ENCODE results near the gene CCDC80.
"Not testable (repeated sequence)": the region's sequence is repeated elsewhere in the genome, so short reads cannot be mapped to it uniquely, and the experiment has no call there.

Gene CCDC80

GRCh38 chr3:112640930-112641801 lies at the start of gene CCDC80:
Gene CCDC80 (minus strand): TSS chr3:112641143. CDS start chr3:112639905, 1,238 bp downstream.
- peak; percentile 71 for DNase-seq (ENCODE audit: low read depth, low spot score)

- DNase-seq (ENCODE audit: low read depth, low spot score) = peak; percentile 26
Measured at GRCh38 chr3:112689989-112690388, 49.0 kb upstream of the CCDC80 start.

GRCh38 chr3:112689385-112689784 lies 48.4 kb upstream of the CCDC80 start:
- DNase-seq (ENCODE audit: low read depth, low spot score) = no peak

GRCh38 chr3:112688819-112689218 lies 47.9 kb upstream of the CCDC80 start:
- DNase-seq (ENCODE audit: low read depth, low spot score) = no peak

- DNase-seq (ENCODE audit: low read depth, low spot score) = no peak
Measured at GRCh38 chr3:112688085-112688769, 47.3 kb upstream of the CCDC80 start.

GRCh38 chr3:112687616-112688015 lies 46.7 kb upstream of the CCDC80 start:
- peak; percentile 62 for DNase-seq (ENCODE audit: low read depth, low spot score)

- peak; percentile 42 for DNase-seq (ENCODE audit: low read depth, low spot score)
Measured at GRCh38 chr3:112687211-112687610, 46.3 kb upstream of the CCDC80 start.

- peak; percentile 62 for DNase-seq (ENCODE audit: low read depth, low spot score)
Measured at GRCh38 chr3:112685956-112686799, 45.2 kb upstream of the CCDC80 start.

GRCh38 chr3:112685420-112685819 lies 44.5 kb upstream of the CCDC80 start:
- no peak for DNase-seq (ENCODE audit: low read depth, low spot score)

GRCh38 chr3:112682361-112682760 lies 41.4 kb upstream of the CCDC80 start:
- DNase-seq (ENCODE audit: low read depth, low spot score) = no peak

- DNase-seq (ENCODE audit: low read depth, low spot score) = no peak
Measured at GRCh38 chr3:112681822-112682325, 40.9 kb upstream of the CCDC80 start.

GRCh38 chr3:112676659-112677234 lies 35.8 kb upstream of the CCDC80 start:
- DNase-seq (ENCODE audit: low read depth, low spot score) = peak; percentile 64

- DNase-seq (ENCODE audit: low read depth, low spot score) = no peak
Measured at GRCh38 chr3:112675943-112676535, 35.1 kb upstream of the CCDC80 start.

GRCh38 chr3:112675349-112675748 lies 34.4 kb upstream of the CCDC80 start:
- no peak for DNase-seq (ENCODE audit: low read depth, low spot score)

- DNase-seq (ENCODE audit: low read depth, low spot score) = no peak
Measured at GRCh38 chr3:112672716-112673541, 32.0 kb upstream of the CCDC80 start.

GRCh38 chr3:112671930-112672715 lies 31.2 kb upstream of the CCDC80 start:
- DNase-seq (ENCODE audit: low read depth, low spot score) = no peak

- no peak for DNase-seq (ENCODE audit: low read depth, low spot score)
Measured at GRCh38 chr3:112670824-112671223, 29.9 kb upstream of the CCDC80 start.

- no peak for DNase-seq (ENCODE audit: low read depth, low spot score)
Measured at GRCh38 chr3:112667599-112667998, 26.7 kb upstream of the CCDC80 start.

- not testable (repeated sequence) for DNase-seq (ENCODE audit: low read depth, low spot score)
Measured at GRCh38 chr3:112665009-112665408, 24.1 kb upstream of the CCDC80 start.

Data from ELF-1 (cell line).